ENCODE data around the gene GAB2. TPM values are rescaled to one million over a fixed set of nuclear protein-coding genes. Genes with fewer than 3 reads are reported as not detected.

GAB2 gene
- total RNA-seq, 1 experiment from 2014 or later, result 0.70 TPM

DNA sequence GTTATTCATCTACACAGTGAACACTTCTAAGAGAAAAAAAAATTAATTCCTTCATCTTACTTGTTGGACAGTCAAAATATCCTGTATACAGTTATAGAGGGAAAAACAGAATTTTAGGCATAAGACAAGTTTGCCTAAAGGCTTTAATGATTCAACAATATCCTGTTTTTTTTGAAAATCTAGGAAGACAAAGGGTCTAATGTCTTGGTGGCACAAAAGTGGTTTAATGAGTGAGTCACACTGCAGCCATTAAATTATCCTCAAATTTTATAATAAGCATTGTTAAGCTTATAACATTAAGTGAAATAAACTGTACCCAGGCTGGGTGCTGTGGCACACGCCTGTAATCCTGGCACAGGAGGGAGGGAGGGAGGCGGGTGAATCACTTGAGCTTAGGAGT lies 72.9 kb downstream of the GAB2 start:
- DNase-seq (ENCODE audit: low spot score), result no peak

DNA sequence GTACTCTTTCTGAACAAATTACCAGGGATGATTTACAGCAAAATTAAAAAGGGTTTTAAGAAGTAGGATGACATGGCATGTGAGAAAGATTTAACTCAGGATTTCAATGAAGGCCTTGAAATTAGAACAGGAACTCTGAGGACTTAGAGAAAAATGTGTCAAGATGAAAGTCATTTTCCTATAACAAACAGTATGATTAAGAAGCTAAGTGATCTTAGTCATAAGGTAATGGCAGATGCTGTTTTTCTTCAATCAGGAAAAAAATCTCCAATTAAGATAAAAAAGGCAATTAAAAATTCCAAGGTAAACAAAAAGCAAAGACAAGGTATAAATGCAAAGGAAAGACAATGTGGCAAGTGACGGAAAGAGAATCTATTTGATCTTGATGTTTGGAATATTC lies 73.5 kb downstream of the GAB2 start:
- no peak for DNase-seq (ENCODE audit: low spot score)

DNA sequence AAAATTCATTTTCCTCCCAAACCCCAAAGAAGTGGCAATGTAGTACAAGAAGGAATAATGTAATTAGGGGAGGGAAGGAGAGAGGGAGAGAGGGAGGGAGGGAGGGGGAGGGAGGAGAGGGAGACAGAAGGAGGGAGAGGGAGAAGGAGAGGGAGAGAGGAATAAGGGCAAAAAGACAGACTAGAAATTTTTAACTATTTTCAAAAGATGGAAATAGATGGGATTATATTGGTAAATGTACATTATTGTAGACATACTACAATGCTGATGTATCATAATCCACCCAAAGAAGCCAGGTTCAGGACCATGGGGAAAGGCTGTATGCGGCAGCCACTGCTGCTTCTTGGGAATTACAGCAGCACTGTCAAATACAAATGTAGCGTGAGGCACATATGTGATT lies 74.3 kb downstream of the GAB2 start:
- no peak for DNase-seq (ENCODE audit: low spot score)

DNA sequence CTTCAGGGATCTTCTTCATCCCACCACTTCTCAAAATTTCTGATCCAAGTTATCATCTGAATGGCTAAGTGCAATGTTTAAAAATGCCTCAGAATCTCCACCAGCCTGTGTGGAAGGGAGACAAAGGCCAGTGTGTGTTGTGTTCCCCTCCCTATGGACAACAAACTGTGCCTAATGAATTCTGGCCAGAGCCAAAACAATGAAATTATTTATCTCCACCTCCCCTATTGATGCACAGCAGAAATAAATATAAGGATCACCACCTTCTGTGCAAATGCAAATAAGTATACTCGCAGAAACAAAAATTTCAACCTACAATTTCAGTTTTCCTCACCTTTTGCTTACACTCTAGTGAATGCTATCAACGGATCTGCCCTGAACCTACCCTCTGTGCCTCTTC lies 75.8 kb downstream of the GAB2 start:
- no peak for DNase-seq (ENCODE audit: low spot score)

DNA sequence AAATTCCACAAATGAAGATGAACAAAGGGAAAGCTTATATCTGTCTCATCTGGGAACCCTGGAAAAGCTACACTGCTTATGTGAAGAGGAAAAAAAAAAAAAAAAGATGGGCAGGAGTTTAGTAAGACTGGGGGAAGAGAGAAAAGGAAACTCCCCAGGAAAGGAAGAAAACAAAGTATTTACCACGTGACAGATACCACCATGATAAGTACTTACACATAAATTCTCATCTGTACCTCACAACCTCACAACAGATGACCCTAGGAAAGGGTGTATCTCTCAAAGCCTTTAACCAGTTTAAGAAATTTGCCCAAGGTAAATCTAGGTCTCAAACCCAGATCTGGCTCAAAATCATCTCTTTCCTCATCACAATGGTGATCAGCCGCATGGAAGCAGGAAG lies 77.1 kb downstream of the GAB2 start:
- DNase-seq (ENCODE audit: low spot score), result no peak

GRCh38 chr11:78339945-78340344 lies 77.7 kb downstream of the GAB2 start:
- DNase-seq (ENCODE audit: low spot score), result no peak

DNA sequence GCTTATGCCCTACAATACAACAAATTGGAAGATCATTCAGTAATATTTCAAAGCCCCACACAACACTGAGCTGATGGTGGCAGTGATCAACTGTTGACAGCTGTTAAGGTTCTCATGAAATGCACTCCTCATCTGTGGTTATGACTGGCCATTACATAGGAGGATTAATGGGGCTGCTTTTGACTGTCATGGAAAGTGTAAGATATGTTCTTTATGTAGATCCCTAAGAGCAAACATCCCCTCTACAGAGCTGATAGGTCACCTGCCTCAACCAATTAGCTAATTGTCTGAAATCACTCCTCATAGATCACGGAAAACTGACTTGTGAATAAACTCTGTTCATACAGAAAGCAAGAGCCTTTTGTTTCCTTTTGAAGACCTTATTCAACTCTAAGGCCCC lies 78.1 kb downstream of the GAB2 start:
- no peak for DNase-seq (ENCODE audit: low spot score)

DNA sequence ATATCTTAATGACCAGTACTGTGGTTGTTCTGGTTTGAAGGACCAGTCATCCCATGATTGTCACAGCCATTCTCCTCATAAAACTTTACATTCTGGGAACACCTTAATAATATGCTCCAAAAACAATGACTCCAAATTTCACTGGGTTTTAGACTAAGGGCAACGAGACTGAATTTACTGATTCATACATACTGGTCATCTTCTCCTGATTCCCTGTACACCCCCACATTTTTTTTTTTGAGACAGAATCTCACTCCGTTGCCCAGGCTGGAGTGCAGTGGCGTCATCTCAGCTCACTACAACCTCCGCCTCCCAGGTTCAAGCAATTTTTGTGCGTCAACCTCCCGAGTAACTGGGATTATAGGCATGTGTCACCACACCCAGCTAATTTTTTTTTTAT lies 78.9 kb downstream of the GAB2 start:
- no peak for DNase-seq (ENCODE audit: low spot score)

DNA sequence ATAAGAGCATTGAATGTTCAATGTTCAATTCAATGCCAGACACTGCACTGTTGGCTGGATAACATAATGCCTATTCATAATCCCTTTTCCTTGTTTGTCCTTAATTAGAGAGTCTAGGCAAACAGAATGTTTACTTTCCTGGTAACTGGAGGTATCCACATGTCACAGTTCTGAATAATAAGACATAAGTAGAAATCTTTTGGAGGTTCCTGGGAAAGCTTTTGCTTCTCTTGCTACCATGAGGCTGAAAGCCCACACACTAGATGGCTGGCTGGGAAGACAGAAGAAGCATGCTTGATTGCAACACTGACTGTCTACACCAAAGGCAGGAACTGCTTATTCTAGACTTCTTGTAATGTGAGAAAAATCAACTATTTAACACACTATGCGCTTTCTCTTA lies 79.5 kb downstream of the GAB2 start:
- DNase-seq (ENCODE audit: low spot score), result no peak

DNA sequence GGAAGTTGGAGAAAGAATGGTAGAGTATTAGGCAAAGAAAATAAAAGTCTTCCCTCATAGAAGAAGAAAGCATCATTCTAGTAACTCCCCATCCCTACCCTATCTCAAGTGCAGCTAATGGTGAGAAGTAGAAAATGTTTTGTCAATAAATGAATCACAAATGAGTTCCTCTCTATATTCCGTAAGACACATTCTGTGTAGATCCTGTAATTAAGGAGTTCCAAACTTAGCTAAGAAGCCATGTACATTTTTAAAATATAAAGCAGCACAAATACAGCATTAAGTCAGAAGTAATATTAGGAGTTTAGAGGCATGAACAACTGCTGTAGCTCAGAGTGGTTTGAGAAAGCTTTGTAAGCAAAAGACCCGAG lies 80.1 kb downstream of the GAB2 start:
- no peak for DNase-seq (ENCODE audit: low spot score)

GRCh38 chr11:78336877-78337553 lies 80.6 kb downstream of the GAB2 start:
- no peak for DNase-seq (ENCODE audit: low spot score)

GRCh38 chr11:78334109-78334508 lies 83.5 kb downstream of the GAB2 start:
- DNase-seq (ENCODE audit: low spot score), result no peak

DNA sequence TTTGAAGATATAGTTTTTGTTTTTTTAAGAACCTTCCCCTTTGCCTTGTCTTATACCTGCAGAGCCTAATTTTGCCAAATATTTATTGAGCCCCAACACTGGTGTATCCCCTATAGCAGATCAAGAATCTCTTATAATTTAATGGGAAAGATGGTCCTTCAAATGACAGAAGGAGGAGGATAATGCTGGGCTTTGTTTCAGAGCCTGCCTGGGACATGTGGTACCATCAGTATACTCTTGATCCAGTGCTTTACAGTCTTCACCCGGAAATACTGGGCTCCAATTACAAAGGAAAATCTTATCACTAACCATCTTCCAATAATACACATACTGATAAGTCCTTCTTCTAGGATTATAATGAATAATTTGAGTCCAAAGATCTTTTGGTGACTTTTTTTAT lies 84.7 kb downstream of the GAB2 start:
- no peak for DNase-seq (ENCODE audit: low spot score)

DNA sequence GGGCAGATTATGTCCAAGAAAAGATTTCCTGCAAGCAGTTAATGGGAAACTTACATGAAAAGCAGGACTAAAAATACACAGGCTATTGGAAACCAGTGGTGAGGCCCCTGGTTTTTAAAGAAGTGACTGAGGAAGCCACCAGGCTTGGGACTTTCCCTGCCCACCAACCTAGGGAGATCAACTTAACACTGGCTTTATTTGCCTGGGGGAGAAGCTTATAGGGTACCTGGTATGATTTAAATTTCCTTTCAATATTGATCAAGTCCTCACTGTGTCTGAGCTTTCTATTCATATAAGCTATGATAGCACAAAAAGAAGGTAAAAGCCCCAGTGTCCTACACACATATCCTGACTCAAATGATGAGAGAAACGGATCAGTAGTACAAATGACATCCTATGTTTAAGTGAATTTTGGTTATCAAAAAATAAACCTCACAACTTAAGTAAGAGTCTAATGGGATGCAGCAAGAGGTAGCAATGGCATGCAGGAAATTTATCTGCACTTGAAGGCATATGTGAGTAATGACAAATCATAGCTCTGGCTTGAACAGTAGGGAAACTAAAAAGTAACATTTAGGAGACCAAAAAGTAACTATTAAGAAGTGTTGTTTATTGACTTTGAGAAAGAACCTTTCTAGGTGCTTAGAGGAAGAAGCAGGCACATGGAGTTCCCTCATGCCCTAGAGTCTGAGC lies 85.3 kb downstream of the GAB2 start:
- no peak for DNase-seq (ENCODE audit: low spot score)

- no peak for DNase-seq (ENCODE audit: low spot score)
Observed at GRCh38 chr11:78331711-78332110, 85.9 kb downstream of the GAB2 start.

DNA sequence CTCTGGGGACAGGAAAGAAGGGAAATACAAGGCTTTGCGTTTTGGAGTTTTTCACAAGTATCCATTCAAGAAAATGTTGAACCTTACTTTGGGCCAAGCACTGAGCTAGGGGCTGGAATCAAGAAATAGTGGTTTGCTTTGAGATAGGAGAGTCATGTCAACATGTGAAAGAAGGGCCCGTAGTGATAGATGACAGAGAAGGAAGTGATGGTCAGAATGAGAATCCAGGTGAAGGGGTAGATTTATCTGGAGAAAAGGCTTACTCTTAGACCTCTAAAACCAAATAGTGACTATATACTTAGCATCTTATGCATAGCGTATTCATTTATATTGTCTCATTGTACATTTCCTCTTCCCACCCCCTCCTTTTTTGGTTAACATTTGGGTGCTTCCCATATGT lies 87.3 kb downstream of the GAB2 start:
- no peak for DNase-seq (ENCODE audit: low spot score)

DNA sequence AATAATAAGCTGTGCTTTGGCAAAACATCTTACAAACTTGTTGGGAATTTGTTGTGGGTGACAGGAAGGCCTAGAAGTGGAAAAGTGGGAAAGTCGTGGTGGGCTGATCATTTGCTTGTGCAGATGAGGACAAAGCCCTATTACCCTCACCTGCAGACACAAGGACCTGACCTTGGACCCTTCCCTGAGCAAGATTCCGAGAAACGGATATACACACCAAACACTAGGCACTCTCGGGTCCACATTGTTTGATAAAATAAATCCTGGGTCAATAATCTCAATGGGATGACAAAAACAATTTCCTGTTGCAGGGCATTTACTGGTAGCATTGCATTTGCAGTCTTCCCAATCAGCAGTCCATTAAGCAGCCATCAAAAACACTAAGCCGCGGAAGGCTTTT lies 89.7 kb downstream of the GAB2 start:
- DNase-seq (ENCODE audit: low spot score), result no peak

DNA sequence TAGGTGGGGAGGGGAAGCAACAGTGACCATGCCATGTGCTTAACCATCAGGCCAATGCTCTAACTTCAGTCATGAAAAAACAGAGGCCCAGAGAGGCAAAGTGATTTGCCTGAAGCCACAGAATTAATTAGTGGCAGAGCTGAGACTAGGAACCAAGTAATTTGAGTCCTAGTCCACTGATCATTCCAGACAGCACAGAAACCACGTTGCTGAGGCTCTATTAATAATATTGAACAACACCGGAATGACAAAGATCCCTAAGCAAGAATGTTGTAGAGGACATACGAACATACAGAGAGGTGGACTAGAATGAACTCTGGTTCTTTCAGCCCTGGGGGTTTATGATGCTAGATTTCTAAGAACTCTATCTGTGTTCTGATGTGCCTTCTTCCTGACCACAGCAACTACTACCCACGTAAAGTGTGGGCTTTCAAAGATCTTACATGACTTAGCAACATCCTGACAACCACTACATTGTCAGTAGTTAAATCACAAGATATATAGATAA lies 92.3 kb downstream of the GAB2 start:
- no peak for DNase-seq (ENCODE audit: low spot score)

DNA sequence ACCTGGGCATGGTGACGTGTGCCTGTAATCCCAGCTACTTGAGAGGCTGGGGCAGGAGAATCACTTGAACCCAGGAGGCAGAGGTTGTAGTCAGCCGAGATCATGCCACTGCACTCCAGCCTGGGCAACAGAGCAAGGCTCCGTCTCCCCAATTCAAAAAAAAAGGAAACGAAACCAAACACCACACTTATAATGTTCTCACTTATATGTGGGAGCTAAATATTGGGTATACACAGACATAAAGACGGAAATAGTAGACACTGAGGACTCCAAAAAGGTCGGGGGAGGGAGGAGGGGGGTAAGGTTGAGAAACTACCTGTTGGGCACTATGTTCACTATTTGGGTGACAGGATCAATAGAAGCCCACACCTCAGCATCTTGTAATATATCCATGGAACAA lies 94.3 kb downstream of the GAB2 start:
- DNase-seq (ENCODE audit: low spot score), result no peak

DNA sequence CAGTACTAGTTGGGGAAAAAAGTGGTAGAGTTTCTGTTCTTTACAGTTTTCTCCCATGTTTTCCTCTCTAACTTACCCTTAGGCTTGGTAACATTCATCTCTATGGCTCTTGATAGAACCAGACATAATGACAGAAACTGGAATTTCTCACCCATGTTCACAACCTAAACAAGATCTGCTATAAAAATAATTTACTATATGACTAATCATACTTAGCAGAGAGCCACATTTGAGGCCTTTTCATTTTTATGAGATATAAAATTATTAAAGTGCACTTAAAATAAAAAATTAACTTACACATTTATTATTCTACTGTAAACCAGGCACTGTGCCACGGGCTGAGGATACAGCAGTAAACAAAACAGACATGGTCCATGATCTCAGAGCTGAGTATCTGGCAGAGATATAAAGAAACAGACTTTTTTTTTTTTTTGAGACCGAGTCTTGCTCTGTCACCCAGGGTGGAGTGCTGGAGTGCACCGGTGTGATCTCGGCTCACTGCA lies 98.1 kb downstream of the GAB2 start:
- DNase-seq (ENCODE audit: low spot score), result peak; percentile 8

DNA sequence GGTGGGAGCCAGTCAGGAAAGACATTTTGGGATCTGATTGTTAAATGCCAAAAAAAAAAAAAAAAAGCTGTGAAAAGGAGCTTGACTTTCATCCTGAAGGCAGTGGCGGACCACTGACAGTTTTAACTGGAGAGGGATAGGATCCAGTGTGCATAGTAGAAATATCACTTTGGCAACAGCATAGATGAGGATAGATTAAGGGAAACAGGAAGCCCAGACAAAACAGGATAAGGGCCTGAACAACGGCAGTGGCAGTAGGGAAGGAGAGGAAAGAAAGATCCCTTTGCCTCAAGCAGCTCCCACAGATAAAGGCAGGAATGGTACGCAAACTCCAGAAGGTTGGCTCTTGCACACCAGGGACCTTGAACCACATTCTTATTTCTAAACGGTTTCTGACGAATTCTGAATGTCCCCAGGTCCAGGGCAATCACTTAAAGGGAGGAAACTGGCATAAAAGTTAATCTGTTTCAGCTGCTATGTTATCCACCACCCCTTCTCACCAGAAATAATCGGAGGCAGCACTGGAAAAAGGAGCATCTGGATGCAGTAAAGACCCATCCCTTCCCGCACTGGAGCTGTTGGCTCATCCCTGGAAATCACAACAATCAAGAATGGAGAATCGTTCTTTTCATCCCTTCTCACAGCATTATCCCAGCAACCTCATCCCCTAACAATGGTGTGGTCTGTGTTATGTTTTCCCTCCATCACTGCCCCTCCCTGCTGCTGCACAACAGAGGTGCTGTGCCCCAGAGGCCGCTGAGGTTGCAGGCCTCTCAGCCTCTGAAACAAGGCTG lies 99.1 kb downstream of the GAB2 start:
- DNase-seq (ENCODE audit: low spot score), result no peak

GRCh38 chr11:78315724-78316123 lies 101.9 kb downstream of the GAB2 start:
- no peak for DNase-seq (ENCODE audit: low spot score)

DNA sequence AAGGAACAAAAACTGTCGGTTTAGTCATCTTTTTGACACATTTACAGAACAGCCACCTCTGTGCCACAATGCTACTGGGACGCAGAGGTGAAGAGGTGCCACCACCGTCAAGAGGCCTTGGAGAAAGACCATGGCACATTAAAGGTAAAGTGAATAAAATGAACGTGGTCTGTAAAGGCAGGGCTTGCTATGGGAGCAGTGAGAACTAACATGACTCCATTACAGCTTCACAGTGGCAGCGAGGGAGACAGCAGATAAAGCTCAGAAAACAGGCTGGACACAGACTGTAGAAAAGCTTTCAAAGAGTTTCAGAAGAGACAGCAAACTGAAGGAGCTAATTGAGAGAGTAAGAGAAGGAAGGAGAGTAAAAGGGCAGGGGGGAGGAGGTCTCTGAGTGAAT lies 102.9 kb downstream of the GAB2 start:
- no peak for DNase-seq (ENCODE audit: low spot score)

All from H4 (cell line).